HEK293T (cell line): ENCODE measurements around the gene ATP13A1.

Experiments used
- CTCF ChIA-PET: fragments of 350-600 bp; formaldehyde crosslinking; extraction: SDS; loops from one replicate; lab custom pipeline; 2021; ENCODE audit warnings: antibody characterized with exemption, inconsistent platforms; lab: Yijun Ruan, JAX
- POLR2A ChIA-PET: fragments of 350-600 bp; formaldehyde crosslinking; extraction: SDS; loops from one replicate; lab custom pipeline; 2020; ENCODE audit warnings: antibody characterized with exemption, inconsistent platforms; lab: Yijun Ruan, JAX
- DNase-seq: peaks from one replicate; pipeline ENCODE4 v3.0.0; 2012; ENCODE audit warnings: mixed read lengths; ENCODE audit errors: extremely low spot score
- ARNT ChIP-seq: fragments of 450-650 bp; IDR thresholded peaks from 2 replicates; pipeline ENCODE4 v1.6.1; 2017; ENCODE audit warnings: mild to moderate bottlenecking
- BHLHE40 ChIP-seq: fragments of 450-650 bp; IDR thresholded peaks from 2 replicates; pipeline ENCODE4 v1.6.1; 2016; ENCODE audit warnings: mild to moderate bottlenecking, moderate library complexity, borderline replicate concordance
- CTBP1 ChIP-seq: fragments of 450-650 bp; IDR thresholded peaks from 2 replicates; pipeline ENCODE4 v1.6.1; 2016; ENCODE audit warnings: borderline replicate concordance
- ELF4 ChIP-seq: fragments of 450-650 bp; IDR thresholded peaks from 2 replicates; pipeline ENCODE4 v1.6.1; 2017; ENCODE audit warnings: antibody characterized with exemption
- FOXA1 ChIP-seq: fragments of 450-650 bp; IDR thresholded peaks from 2 replicates; pipeline ENCODE4 v1.6.1; 2016; ENCODE audit warnings: mild to moderate bottlenecking
- FOXK2 ChIP-seq: fragments of 450-650 bp; IDR thresholded peaks from 2 replicates; pipeline ENCODE4 v1.6.1; 2016; ENCODE audit warnings: mild to moderate bottlenecking
- FOXM1 ChIP-seq: fragments of 450-650 bp; IDR thresholded peaks from 2 replicates; pipeline ENCODE4 v1.6.1; 2017; ENCODE audit warnings: mild to moderate bottlenecking, borderline replicate concordance
- HDGF ChIP-seq: fragments of 450-650 bp; IDR thresholded peaks from 2 replicates; pipeline ENCODE4 v1.6.1; 2017; ENCODE audit warnings: antibody characterized with exemption, borderline replicate concordance
- L3MBTL2 ChIP-seq: fragments of 450-650 bp; conservative IDR thresholded peaks from 2 replicates; pipeline ENCODE4 v1.6.1; 2016; ENCODE audit warnings: mild to moderate bottlenecking
- LEF1 ChIP-seq: fragments of 450-650 bp; IDR thresholded peaks from 2 replicates; pipeline ENCODE4 v1.6.1; 2017; ENCODE audit warnings: mild to moderate bottlenecking, borderline replicate concordance
- NFRKB ChIP-seq: fragments of 450-650 bp; IDR thresholded peaks from 2 replicates; pipeline ENCODE4 v1.6.1; 2016; ENCODE audit warnings: mild to moderate bottlenecking, moderate library complexity
- PKNOX1 ChIP-seq: fragments of 450-650 bp; IDR thresholded peaks from 2 replicates; pipeline ENCODE4 v1.6.1; 2016
- SP1 ChIP-seq: fragments of 450-650 bp; IDR thresholded peaks from 2 replicates; pipeline ENCODE4 v1.6.1; 2017
- SUZ12 ChIP-seq: fragments of 450-650 bp; IDR thresholded peaks from 2 replicates; pipeline ENCODE4 v1.6.1; 2016; ENCODE audit warnings: mild to moderate bottlenecking
- TARDBP ChIP-seq: fragments of 450-650 bp; IDR thresholded peaks from 2 replicates; pipeline ENCODE4 v1.6.1; 2016
- ZNF384 ChIP-seq: fragments of 450-650 bp; IDR thresholded peaks from 2 replicates; pipeline ENCODE4 v1.6.1; 2016

Gene ATP13A1

GRCh38 chr19:19651076-19651475, 12.4 kb downstream of the ATP13A1 start:
- DNase-seq, result no peak
- ChIA-PET POLR2A (interaction anchor here (2.1 kb wide), 1 partner anchor 11 kb away, joined by 7 read pairs; no protein-coding TSS in a partner anchor), CTCF (no interaction called here)
- TF ChIP-seq SUZ12 (no peak), L3MBTL2 (no peak), FOXA1 (no peak), CTBP1 (no peak), ELF4 (no peak), ZNF384 (no peak), NFRKB (no peak), ARNT (no peak), HDGF (no peak), FOXM1 (no peak), SP1 (no peak), FOXK2 (no peak)

DNA sequence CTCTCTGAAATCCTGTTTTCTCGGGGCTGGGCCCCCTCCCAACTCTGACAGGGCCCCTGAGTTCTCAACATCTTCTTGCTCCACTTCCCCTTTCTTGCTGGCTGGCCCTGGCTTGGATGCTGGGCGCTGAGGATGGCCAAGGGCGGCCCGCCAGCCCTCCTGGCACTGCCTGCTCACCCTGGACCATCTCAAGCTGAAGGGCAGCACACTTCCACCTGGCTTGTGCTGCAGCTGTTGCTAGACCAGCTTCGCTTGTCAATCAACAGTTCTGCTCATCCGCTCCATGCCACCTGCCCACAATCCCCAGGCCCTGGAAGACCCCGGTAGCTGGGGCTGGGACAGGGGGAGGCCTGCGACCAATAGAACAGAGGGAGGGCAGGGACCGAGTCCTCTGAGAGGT, 13.1 kb downstream of the ATP13A1 start:
- ChIA-PET POLR2A (interaction anchor here (2.1 kb wide), 1 partner anchor 12 kb away, joined by 7 read pairs; no protein-coding TSS in a partner anchor), CTCF (no interaction called here)
- DNase-seq, result no peak
- TF ChIP-seq SUZ12 (no peak), SP1 (no peak), L3MBTL2 (no peak), NFRKB (no peak)

DNA sequence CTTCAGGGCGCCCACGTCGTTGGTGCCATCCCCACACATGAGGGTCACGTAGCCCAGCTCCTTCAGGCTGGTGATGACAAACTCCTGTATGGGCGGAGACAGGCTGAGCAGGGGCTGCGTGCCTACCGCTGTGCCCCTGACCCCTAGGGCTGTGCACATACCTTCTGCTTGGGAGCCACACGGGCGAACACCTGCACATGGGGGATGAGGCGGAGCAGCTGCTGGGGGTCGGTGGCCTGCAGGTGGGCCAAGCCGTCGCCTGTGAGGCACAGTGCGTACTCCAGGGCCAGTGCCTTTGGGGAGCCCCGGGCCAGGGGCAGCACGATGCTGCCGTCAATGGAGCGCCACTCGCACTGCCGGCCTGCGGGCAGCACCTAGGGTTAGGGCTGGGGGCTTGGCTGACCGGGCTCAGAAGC, 13.9 kb downstream of the ATP13A1 start:
- TF ChIP-seq BHLHE40 (no peak), ELF4 (no peak), SP1 (no peak), TARDBP (no peak), FOXA1 (no peak), ZNF384 (no peak)
- DNase-seq, result no peak
- ChIA-PET CTCF (interaction anchor here (1.3 kb wide), 1 partner anchor 95 kb away, joined by 5 read pairs; no protein-coding TSS in a partner anchor), POLR2A (no interaction called here)

GRCh38 chr19:19649155-19649554, 14.3 kb downstream of the ATP13A1 start:
- no peak for DNase-seq
- ChIA-PET POLR2A (no interaction called here), CTCF (interaction anchor here (1.3 kb wide), 1 partner anchor 95 kb away, joined by 5 read pairs; no protein-coding TSS in a partner anchor)
- TF ChIP-seq BHLHE40 (no peak), HDGF (no peak)

GRCh38 chr19:19647037-19647835, 16.2 kb downstream of the ATP13A1 start:
- POLR2A ChIA-PET, result no interaction called here
- CTCF ChIA-PET, result no interaction called here
- no peak for DNase-seq
- no peak for TF ChIP-seq FOXA1
- no peak for TF ChIP-seq ELF4
- no peak for TF ChIP-seq L3MBTL2

DNA sequence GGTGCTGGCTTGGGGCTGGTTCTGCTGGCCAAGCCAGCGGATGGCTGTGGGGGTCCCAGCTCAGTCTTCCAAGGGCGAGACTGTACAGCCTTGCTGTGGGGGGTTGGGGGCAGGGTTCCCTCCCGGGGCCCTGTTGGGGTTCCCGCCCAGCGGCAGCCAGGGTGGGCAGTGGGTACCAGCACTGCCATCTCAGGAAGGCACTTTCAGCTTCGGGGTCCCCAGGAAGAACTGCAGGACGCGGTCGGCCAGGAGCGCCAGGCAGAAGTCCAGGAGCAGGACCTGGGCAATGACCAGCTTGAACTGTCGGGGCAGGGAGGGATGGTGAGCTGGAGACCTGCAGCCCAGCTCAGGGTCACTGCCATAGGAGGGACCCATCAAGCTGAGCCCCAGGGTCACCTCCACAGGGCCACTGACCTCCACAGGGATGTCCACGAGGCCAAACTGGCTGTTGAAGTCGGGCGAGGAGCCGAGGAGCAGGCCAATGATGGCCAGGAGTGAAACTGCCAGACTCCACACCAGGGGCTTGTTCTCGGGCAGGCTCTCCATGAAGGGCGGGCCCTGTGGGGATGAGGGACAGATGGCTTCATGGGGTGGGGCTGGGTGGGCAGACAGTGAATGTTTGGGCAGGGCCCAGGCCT, 18.1 kb downstream of the ATP13A1 start:
- TF ChIP-seq CTBP1 (no peak), L3MBTL2 (no peak), ARNT (no peak), SUZ12 (no peak), HDGF (no peak), TARDBP (no peak), SP1 (no peak), ZNF384 (no peak), FOXM1 (no peak), FOXA1 (no peak)
- no peak for DNase-seq
- ChIA-PET POLR2A (interaction anchor here (1.3 kb wide), 1 partner anchor 13 kb away, joined by 3 read pairs; no protein-coding TSS in a partner anchor), CTCF (interaction anchor here (1.9 kb wide), 1 partner anchor 92 kb away, joined by 4 read pairs; no protein-coding TSS in a partner anchor)

GRCh38 chr19:19644054-19644388, 19.5 kb downstream of the ATP13A1 start:
- TF ChIP-seq BHLHE40 (no peak), NFRKB (no peak), CTBP1 (no peak), LEF1 (no peak), SP1 (no peak), L3MBTL2 (no peak), SUZ12 (no peak), ARNT (no peak), FOXK2 (no peak), FOXM1 (no peak), FOXA1 (no peak), ZNF384 (no peak), HDGF (no peak), ELF4 (no peak), PKNOX1 (no peak), TARDBP (no peak)
- POLR2A ChIA-PET, result no interaction called here
- no peak for DNase-seq
- CTCF ChIA-PET, result interaction anchor here (0.7 to 1.9 kb wide), 5 partner anchors 8 to 114 kb away, joined by 3 to 6 read pairs (median 5); no protein-coding TSS in a partner anchor
